Urinary bladder (tissue), 4 donors: ENCODE results near the gene BRD9. TPM values are rescaled to one million over a fixed set of nuclear protein-coding genes. Genes with fewer than 3 reads are reported as not detected.

Source experiments
- DNase-seq: peaks from one replicate; pipeline ENCODE4 v3.0.0-alpha.2; 2015; ENCODE audit errors: extremely low spot score
- H3K27ac ChIP-seq: one replicate; pipeline ENCODE4 v1.5.1; 2013; ENCODE audit warnings: low read depth, mild to moderate bottlenecking, moderate library complexity
- H3K36me3 ChIP-seq: one replicate; pipeline ENCODE4 v1.6.1; 2013; ENCODE audit warnings: mild to moderate bottlenecking, moderate library complexity; ENCODE audit not compliant: insufficient read depth
- H3K4me1 ChIP-seq: one replicate; pipeline ENCODE4 v1.6.1; 2013; ENCODE audit warnings: mild to moderate bottlenecking, moderate library complexity; ENCODE audit not compliant: insufficient read depth
- H3K4me3 ChIP-seq: one replicate; pipeline ENCODE4 v1.5.1; 2013; ENCODE audit warnings: low read depth, low read length
- WGBS: extraction: QIAGEN DNeasy Blood & Tissue Kit; methylation state at CpG from one replicate; pipeline ENCODE4 v1.1.7; 2013; 5-methylcytosine and 5-hydroxymethylcytosine counted together
- polyA plus RNA-seq: library from polyadenylated mRNA; stranded (reverse); fragments of 200-250 nt; gene quantifications from one replicate; pipeline ENCODE4 v1.2.3, GENCODE V29; 2013
- total RNA-seq: library from RNA; depleted of rRNA; stranded (reverse); fragments of >200 nt; gene quantifications from one replicate; pipeline ENCODE4 v1.2.3, GENCODE V29; 2014
- donor health status: healthy with polysubstance abuse.
- donor health status: healthy.

Gene BRD9
- total and polyA plus RNA-seq, 2 donors: 27.6 to 27.8 TPM

- no peaks in the 10 kb centered on the region for H3K4me1 ChIP-seq
- no peak overlapping the region for H3K27ac ChIP-seq
- no peak for DNase-seq
- H3K4me3 ChIP-seq: no peak overlapping the region
- 98% methylated on average over 3 of the region's 3 CpGs for WGBS
- H3K36me3 ChIP-seq: no peaks in the 10 kb centered on the region
Measured at GRCh38 chr5:815449-815848, 77.2 kb downstream of the BRD9 start.

Other genes starting within 250 kb of the BRD9 start
- gene TPPP, start 199.4 kb downstream of the BRD9 start, total RNA-seq: 4.1 TPM
- gene TPPP, start 199.4 kb downstream of the BRD9 start, polyA plus RNA-seq: 17.5 TPM
- gene ZDHHC11B, start 108.1 kb downstream of the BRD9 start, total RNA-seq: 1.4 TPM
- 5.8 TPM for gene ZDHHC11B, start 108.1 kb downstream of the BRD9 start, polyA plus RNA-seq
- 9.3 TPM for gene ZDHHC11, start 41.8 kb downstream of the BRD9 start, total RNA-seq
- gene ZDHHC11, start 41.8 kb downstream of the BRD9 start, polyA plus RNA-seq: 5.9 TPM
- 8.7 TPM for gene TRIP13, start 83 bp upstream of the BRD9 start, total RNA-seq
- 1.6 TPM for gene TRIP13, start 83 bp upstream of the BRD9 start, polyA plus RNA-seq
- gene NKD2, start 116.0 kb upstream of the BRD9 start, total RNA-seq: 1.3 TPM
- gene NKD2, start 116.0 kb upstream of the BRD9 start, polyA plus RNA-seq: 7.5 TPM
- 10.2 TPM for gene SLC12A7, start 219.3 kb upstream of the BRD9 start, total RNA-seq
- gene SLC12A7, start 219.3 kb upstream of the BRD9 start, polyA plus RNA-seq: 23.8 TPM